PC-9 (cell line): ENCODE results near the gene TGM2.

Experiments used
- CTCF ChIP-seq: fragments of 200-600 bp; sonication (generic); conservative IDR thresholded peaks from 2 replicates; pipeline ENCODE4 v1.6.1; 2017; ENCODE audit warnings: mixed run types, antibody characterized with exemption, mild to moderate bottlenecking, moderate library complexity
- EZH2 ChIP-seq: fragments of 200-600 bp; sonication (generic); IDR thresholded peaks from 2 replicates; pipeline ENCODE4 v1.8.0; 2017; ENCODE audit warnings: antibody characterized with exemption, low read depth

GRCh38 chr20:38104285-38104684, 60.8 kb downstream of the TGM2 start:
- TF ChIP-seq CTCF (no peak), EZH2 (no peak)
